Erythroblast (primary cell): Measurements from ENCODE around the gene PCDHGB5.

Experiments used
- GATA1 ChIP-seq: IDR thresholded peaks from 2 replicates; pipeline ENCODE4 v1.6.1; 2011; ENCODE audit warnings: low read depth, mild to moderate bottlenecking, control low read depth, low read length, moderate library complexity
- POLR2A ChIP-seq: IDR thresholded peaks from 2 replicates; pipeline ENCODE4 v1.6.1; 2011; ENCODE audit warnings: mild to moderate bottlenecking, low read length

- TF ChIP-seq POLR2A (no peak), GATA1 (no peak)
These were observed 14.4 kb upstream of the PCDHGB5 start for GRCh38 chr5:141383345-141383744.
